Stimulated activated naive B cell treated with anti-CD40 and anti-IgM and Interleukin-4, amounts not matched to agents 10 μg/mL and 1 μg/mL and 100 μg/mL, for 72 hours (primary cell): ENCODE measurements around the gene SLC25A1.

Experiments used
- ATAC-seq, 2 donors: fragments of 150-1000 bp; cut with Tn5 transposase; replicated peaks; 2 replicates each; pipeline ENCODE4 v1.10.0; 2021; ENCODE audit warnings: moderate library complexity in 1 of 2
- DNase-seq: peaks from one replicate; pipeline ENCODE4 v3.0.0; 2021
- H3K27ac Mint-ChIP-seq: one replicate; pipeline ENCODE4 v1.8.0; 2022; ENCODE audit warnings: mild to moderate bottlenecking, mixed read lengths
- H3K27me3 Mint-ChIP-seq, 2 donors: one replicate each; pipeline ENCODE4 v1.8.0; 2022; ENCODE audit warnings: mixed read lengths in 2 of 2
- H3K36me3 Mint-ChIP-seq, 2 donors: one replicate each; pipeline ENCODE4 v1.8.0; 2022; ENCODE audit warnings: mixed read lengths in 2 of 2, mild to moderate bottlenecking in 1 of 2
- H3K4me1 Mint-ChIP-seq, 2 donors: one replicate each; pipeline ENCODE4 v1.8.0; 2022; ENCODE audit warnings: mixed read lengths in 2 of 2, mild to moderate bottlenecking in 1 of 2
- H3K4me3 Mint-ChIP-seq, 2 donors: one replicate each; pipeline ENCODE4 v1.8.0; 2022; ENCODE audit warnings: mild to moderate bottlenecking in 2 of 2, mixed read lengths in 2 of 2, moderate library complexity in 1 of 2
- H3K9me3 Mint-ChIP-seq, 2 donors: one replicate each; pipeline ENCODE4 v1.8.0; 2022; ENCODE audit warnings: mixed read lengths in 2 of 2, mild to moderate bottlenecking in 1 of 2

Gene SLC25A1

GRCh38 chr22:19180234-19180633 lies 1.7 kb upstream of the SLC25A1 start:
- Mint-ChIP-seq H3K4me1 (peaks cover 23 to 50% of the 10 kb centered on the region in 2 donors), H3K9me3 (no peaks in the 10 kb centered on the region), H3K27ac (no peak overlapping the region), H3K36me3 (peaks cover 2 to 7% of the 10 kb centered on the region in 2 donors), H3K4me3 (no peak overlapping the region), H3K27me3 (peaks cover 4 to 6% of the 10 kb centered on the region in 2 donors)
- ATAC-seq (no peak), DNase-seq (no peak)

GRCh38 chr22:19179497-19180048 lies 1.0 kb upstream of the SLC25A1 start:
- DNase-seq (peak; percentile 54), ATAC-seq (peak; percentile 66 to 70)
- Mint-ChIP-seq H3K4me1 (peaks cover 26 to 56% of the 10 kb centered on the region in 2 donors), H3K9me3 (no peaks in the 10 kb centered on the region), H3K27me3 (peaks cover 1 to 4% of the 10 kb centered on the region in 2 donors), H3K4me3 (peak overlapping the region; percentile 78 to 85), H3K36me3 (peaks cover 2 to 9% of the 10 kb centered on the region in 2 donors), H3K27ac (peak overlapping the region; percentile 47)

GRCh38 chr22:19178065-19178656 lies 375 bp downstream of the SLC25A1 start:
- peak overlapping the region; percentile 82 to 85 for H3K4me3 Mint-ChIP-seq
- no peaks in the 10 kb centered on the region for H3K9me3 Mint-ChIP-seq
- peaks cover 2 to 13% of the 10 kb centered on the region in 2 donors for H3K36me3 Mint-ChIP-seq
- peak; percentile 46 to 47 for ATAC-seq
- H3K27ac Mint-ChIP-seq, result no peak overlapping the region
- H3K27me3 Mint-ChIP-seq, result peaks cover 0 to 4% of the 10 kb centered on the region in 2 donors
- no peak for DNase-seq
- H3K4me1 Mint-ChIP-seq, result peaks cover 37 to 70% of the 10 kb centered on the region in 2 donors

DNA sequence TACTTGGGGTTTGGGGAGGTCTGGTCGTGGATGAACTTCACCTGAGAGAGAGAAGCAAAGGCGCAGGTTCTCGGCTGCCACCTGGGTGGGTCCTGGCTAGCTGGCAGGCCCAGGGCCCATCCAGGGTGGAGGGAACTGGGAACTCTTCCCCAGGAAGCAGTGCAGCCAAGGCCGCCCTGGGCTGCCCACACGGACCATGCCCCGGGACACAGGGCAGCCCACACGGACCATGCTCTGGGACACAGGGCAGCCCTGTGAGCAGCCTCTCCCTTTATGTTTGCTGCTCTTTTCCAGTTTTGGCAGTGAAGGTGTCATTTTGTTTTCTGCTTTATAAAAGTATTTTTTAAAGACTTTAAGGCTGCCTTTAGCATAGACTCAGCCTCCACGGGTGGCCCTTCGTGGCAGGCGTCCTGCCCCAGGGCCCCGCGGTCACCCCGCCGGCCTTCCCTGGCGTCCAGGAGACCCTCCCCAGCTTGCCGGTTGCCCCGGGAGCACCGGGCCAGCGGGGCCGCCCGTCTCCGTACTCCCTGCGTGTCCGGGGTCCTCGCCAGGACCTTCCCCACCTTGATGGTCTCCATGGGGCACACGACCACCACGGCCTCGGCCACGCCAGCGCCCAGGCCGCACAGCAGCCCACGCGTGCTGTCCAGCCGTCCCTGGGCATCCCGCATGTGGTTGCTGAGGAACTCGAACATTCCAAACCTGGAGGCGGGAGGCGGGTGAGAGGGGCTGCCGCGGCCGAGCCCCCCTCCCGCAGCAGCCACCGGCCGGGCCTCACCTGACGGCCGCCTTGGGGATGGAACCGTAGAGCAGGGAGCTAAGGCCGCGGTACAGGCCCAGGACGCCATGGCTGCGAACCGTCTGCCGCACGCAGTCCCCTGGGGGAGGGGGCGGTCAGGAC lies 1.1 kb downstream of the SLC25A1 start:
- DNase-seq, result no peak
- no peaks in the 10 kb centered on the region for H3K9me3 Mint-ChIP-seq
- H3K36me3 Mint-ChIP-seq, result peaks cover 2 to 13% of the 10 kb centered on the region in 2 donors
- peaks cover 42 to 74% of the 10 kb centered on the region in 2 donors for H3K4me1 Mint-ChIP-seq
- H3K4me3 Mint-ChIP-seq, result peak overlapping the region; percentile 82 to 85
- ATAC-seq, result peak in 1 of 2 donors; percentile 1
- H3K27ac Mint-ChIP-seq, result peak overlapping the region; percentile 62
- H3K27me3 Mint-ChIP-seq, result peaks cover 0 to 4% of the 10 kb centered on the region in 2 donors

DNA sequence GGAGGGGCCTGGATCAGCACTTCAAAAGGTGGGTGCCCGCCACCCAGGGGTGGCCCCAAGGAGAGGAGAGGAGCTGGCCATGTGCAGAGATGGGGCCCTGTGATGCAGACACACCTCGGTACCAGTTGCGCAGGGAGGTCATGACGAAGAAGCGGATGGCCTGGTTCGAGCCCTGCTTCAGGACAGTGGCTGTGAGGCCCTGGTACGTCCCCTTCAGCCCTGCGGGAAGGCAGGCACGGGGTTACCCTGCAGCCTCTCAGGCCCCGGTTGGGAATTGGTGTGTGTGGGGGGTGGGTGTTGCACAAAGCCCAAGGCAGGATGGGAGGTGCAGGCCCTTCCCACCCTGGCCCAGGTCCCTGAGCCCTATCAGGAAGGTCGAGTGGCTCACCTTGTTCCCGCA lies 1.8 kb downstream of the SLC25A1 start:
- DNase-seq (no peak), ATAC-seq (no peak)
- H3K4me3 Mint-ChIP-seq, result peak overlapping the region; percentile 67 to 85
- peaks cover 6 to 16% of the 10 kb centered on the region in 2 donors for H3K36me3 Mint-ChIP-seq
- H3K27ac Mint-ChIP-seq, result peak overlapping the region; percentile 67
- H3K27me3 Mint-ChIP-seq, result no peaks in the 10 kb centered on the region
- H3K4me1 Mint-ChIP-seq, result peaks cover 40 to 73% of the 10 kb centered on the region in 2 donors
- H3K9me3 Mint-ChIP-seq, result no peaks in the 10 kb centered on the region

DNA sequence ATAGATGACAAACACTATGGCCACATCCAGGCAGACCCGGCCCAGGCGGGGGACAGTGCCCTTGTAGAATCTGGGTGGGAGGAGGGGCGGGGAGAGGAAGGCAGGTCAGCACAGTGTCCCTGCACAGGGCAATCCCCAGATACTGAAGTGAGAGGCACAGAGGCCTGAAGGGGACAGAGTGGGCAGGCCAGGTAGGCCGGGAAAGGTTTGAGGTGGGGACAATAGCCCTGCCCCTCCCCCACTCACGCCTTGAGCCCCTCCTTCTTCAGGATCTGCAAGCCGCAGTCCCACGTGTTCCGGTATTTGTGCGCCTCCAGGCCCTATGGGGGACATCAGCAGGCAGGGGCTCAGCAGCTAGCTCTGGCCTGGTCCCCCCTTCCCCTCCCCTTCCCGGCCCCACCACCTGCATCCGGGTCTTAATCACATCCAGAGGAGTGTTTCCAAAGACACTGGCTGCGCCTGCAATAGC lies 2.3 kb downstream of the SLC25A1 start:
- H3K27ac Mint-ChIP-seq, result peak overlapping the region; percentile 67
- H3K27me3 Mint-ChIP-seq, result no peaks in the 10 kb centered on the region
- H3K9me3 Mint-ChIP-seq, result no peaks in the 10 kb centered on the region
- peaks cover 37 to 72% of the 10 kb centered on the region in 2 donors for H3K4me1 Mint-ChIP-seq
- peak overlapping the region; percentile 29 to 85 for H3K4me3 Mint-ChIP-seq
- DNase-seq (no peak), ATAC-seq (no peak)
- peaks cover 6 to 16% of the 10 kb centered on the region in 2 donors for H3K36me3 Mint-ChIP-seq

- Mint-ChIP-seq H3K4me3 (peak overlapping the region; percentile 19 to 29), H3K36me3 (peaks cover 8 to 16% of the 10 kb centered on the region in 2 donors), H3K4me1 (peaks cover 41 to 77% of the 10 kb centered on the region in 2 donors), H3K27ac (peak overlapping the region; percentile 59), H3K27me3 (no peaks in the 10 kb centered on the region), H3K9me3 (no peaks in the 10 kb centered on the region)
- ATAC-seq (no peak), DNase-seq (no peak)
These were observed 2.8 kb downstream of the SLC25A1 start for GRCh38 chr22:19175602-19176174.

DNA sequence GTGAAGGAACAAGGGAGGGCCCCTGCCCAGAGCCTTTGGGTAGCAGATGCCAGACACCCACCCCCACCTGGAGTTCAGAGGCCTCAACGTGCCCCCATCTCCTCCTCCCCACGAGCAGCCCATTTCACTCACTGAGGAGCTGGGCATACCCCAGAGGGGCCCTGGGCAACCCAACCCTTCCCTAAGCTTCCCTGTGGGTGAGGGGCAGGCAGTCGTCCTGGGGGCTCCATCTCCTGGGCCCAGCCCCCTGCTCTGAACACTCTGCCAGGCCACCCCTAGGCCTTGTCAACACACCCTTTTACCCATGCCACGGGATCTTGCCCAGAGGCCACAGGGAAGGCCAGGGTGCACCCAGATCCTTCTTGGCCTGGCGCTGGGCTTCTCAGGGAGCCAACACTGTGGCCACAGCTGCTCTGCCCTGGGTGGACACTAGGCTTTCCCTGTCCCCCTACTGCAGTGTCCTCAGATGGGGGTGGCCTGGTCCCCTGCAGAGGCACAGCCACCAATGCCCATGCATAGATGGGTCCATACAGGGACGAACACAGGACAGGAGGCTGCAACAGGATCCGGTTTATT lies 3.4 kb downstream of the SLC25A1 start:
- DNase-seq, result no peak
- Mint-ChIP-seq H3K36me3 (peaks cover 8 to 16% of the 10 kb centered on the region in 2 donors), H3K27me3 (peaks cover 4% of the 10 kb centered on the region in 2 donors), H3K4me3 (peak overlapping the region in 1 of 2 donors; percentile 22), H3K27ac (peak overlapping the region; percentile 59), H3K9me3 (no peaks in the 10 kb centered on the region), H3K4me1 (peaks cover 47 to 83% of the 10 kb centered on the region in 2 donors)
- no peak for ATAC-seq

DNA sequence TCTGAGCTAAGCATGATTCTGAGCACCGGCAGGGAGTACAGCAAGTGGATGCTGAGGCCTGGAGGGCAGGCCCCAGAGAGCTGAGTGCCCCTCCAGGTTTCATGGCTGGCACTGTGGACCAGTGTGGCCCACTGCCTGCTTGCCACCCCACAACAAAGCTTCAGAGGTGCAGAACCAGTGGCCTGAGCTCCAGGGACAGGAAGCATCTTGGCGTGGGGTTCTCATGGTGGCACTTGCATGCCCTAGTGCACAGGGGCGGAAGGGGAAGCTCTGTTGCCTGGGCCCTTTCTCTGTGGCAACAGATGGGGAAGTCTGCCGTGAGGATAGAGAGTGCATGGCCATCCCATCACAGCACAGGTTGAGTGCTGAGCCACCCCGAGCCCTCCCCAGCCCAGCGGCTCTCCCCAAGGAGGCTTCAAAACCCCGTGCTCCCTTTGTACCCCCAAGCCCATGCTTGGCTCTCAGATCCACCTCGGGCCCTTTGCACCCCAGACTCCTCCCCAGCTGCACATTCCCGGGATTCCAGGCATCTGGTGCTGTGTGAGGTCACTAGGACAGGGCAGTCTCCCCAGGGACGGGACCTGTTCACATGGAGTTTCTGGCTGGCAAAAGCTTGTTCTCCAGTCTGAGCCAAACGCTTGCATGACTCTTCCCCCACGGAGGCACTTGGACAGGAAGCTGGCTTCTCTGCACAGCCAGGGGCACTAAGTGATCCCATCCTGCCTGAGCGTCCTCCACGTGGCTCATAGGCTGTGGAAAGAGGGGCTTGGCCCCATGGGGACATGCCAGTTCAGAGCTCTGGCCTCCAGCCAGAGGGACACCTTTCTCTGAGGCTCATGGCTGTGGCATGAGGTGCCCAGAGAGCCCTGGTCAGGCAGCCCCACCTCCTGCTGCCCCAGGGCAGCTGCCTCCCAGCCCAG lies 4.2 kb downstream of the SLC25A1 start:
- H3K4me1 Mint-ChIP-seq, result peaks cover 47 to 85% of the 10 kb centered on the region in 2 donors
- H3K4me3 Mint-ChIP-seq, result peak overlapping the region; percentile 70 to 93
- peak overlapping the region; percentile 89 for H3K27ac Mint-ChIP-seq
- DNase-seq (peak; percentile 41), ATAC-seq (peak; percentile 43 to 45)
- H3K36me3 Mint-ChIP-seq, result peaks cover 8 to 16% of the 10 kb centered on the region in 2 donors
- peaks cover 9 to 12% of the 10 kb centered on the region in 2 donors for H3K27me3 Mint-ChIP-seq
- no peaks in the 10 kb centered on the region for H3K9me3 Mint-ChIP-seq

DNA sequence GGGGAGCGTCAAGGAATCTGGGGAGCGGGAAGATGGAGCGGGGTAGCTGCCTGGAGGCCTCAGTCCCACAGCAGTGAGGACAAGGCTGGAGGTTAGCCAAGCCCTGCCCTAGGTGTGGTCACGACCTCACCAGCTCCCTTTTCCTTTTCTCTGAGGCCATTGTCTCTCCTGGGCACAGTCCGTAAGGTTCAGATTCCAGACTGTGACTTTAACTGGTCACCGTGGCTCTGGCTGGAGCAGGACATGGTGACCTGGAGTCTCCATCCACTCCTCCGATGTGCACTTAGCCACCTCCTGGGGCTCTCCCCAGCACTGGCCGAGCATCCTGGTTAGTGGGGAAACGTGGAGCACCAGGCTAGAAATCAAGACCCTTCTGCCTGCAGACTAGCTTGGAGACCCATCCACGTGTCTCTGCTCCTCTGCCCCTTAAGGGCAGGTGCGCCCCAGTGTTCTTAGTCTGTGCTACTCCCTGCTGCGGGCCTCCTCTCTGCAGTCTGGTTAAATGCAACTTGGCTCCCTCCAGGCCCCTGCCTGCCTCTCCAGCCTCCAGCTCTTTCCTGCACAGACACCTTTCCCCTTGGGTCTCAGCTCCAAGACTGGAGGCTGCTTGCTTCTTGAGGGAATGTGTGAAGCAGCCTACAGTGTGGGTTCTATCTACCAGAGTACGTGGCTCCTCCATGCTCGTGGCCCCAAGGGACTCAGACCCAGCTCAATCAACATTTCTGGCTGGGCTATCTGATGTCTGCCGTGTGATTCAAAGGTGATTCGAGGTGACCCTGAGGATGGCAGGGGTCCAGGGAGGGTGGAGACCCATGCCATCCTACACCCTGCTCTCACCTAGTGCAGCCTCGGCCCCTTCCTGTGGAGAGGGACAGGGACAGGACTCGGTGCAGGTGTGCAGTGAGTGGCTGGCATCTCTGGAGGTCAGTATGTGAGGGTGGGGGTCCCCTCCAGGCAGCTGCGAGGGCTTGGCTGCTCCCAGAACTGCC lies 5.2 kb downstream of the SLC25A1 start:
- Mint-ChIP-seq H3K27me3 (peaks cover 19 to 22% of the 10 kb centered on the region in 2 donors), H3K4me3 (peak overlapping the region; percentile 93 to 97), H3K27ac (peak overlapping the region; percentile 95), H3K4me1 (peaks cover 54 to 90% of the 10 kb centered on the region in 2 donors), H3K36me3 (peaks cover 8 to 16% of the 10 kb centered on the region in 2 donors), H3K9me3 (no peaks in the 10 kb centered on the region)
- ATAC-seq (no peak), DNase-seq (no peak)

- H3K27me3 Mint-ChIP-seq, result peaks cover 27 to 31% of the 10 kb centered on the region in 2 donors
- no peak for DNase-seq
These were observed 6.1 kb downstream of the SLC25A1 start for GRCh38 chr22:19172213-19173046.

More at GRCh38 chr22:19172213-19173046, 6.1 kb downstream of the SLC25A1 start:
- Mint-ChIP-seq H3K4me1 (peaks cover 52 to 87% of the 10 kb centered on the region in 2 donors), H3K27ac (peak overlapping the region; percentile 95), H3K9me3 (no peaks in the 10 kb centered on the region), H3K4me3 (peak overlapping the region; percentile 93 to 97), H3K36me3 (peaks cover 8 to 16% of the 10 kb centered on the region in 2 donors)
- no peak for ATAC-seq
